A549 (cell line): ENCODE results near the gene KIAA1671. TPM values are rescaled to one million over a fixed set of nuclear protein-coding genes. Genes with fewer than 3 reads are reported as not detected.
"Not testable (repeated sequence)": the region's sequence is repeated elsewhere in the genome, so short reads cannot be mapped to it uniquely, and the experiment has no call there.

Experiments
- ATAC-seq, 2 experiments: fragments of 200-7000 bp in 1 of 2; fragments of >200 bp in 1 of 2; cut with Nextera tagmentation in 1 of 2; cut with Tn5 transposase in 1 of 2; 3 replicates each; pipeline versions ENCODE4 v1.8.0 to v1.9.1; 2018 to 2020; ENCODE audit warnings: mild to moderate bottlenecking in 1 of 2, moderate library complexity in 1 of 2
- CTCF ChIA-PET: fragments of 300-600 bp; sonication (Branson Sonifier 250); formaldehyde crosslinking; extraction: SDS; loops from one replicate; lab custom pipeline; 2021; ENCODE audit warnings: antibody characterized with exemption, inconsistent platforms; lab: Yijun Ruan, JAX
- POLR2A ChIA-PET: fragments of 350-600 bp; formaldehyde crosslinking; extraction: SDS; loops from one replicate; lab custom pipeline; 2021; ENCODE audit warnings: antibody characterized with exemption, inconsistent platforms; lab: Yijun Ruan, JAX
- DNase-seq, 2 experiments: peaks; one replicate each; pipeline versions ENCODE4 v3.0.0 to v3.0.0-alpha.2; 2011 to 2016; ENCODE audit warnings: low read depth in 1 of 2, low spot score in 1 of 2
- FAIRE-seq: peaks from 2 replicates; lab custom pipeline; 2011; peaks lifted over from hg19 to GRCh38; lab: Jason Lieb, UNC
- H3K27ac ChIP-seq, 2 experiments: fragments of >200 bp; sonication (Bioruptor Twin); formaldehyde crosslinking; 3 replicates each; pipeline ENCODE4 v1.5.1; 2016 to 2017
- H3K4me1 ChIP-seq: fragments of >200 bp; sonication (Bioruptor Twin); formaldehyde crosslinking; 3 replicates; pipeline ENCODE4 v1.6.1; 2016
- H3K4me2 ChIP-seq: fragments of >200 bp; sonication (Bioruptor Twin); formaldehyde crosslinking; 3 replicates; pipeline ENCODE4 v1.6.1; 2016
- H3K4me3 ChIP-seq: fragments of >200 bp; sonication (Bioruptor Twin); formaldehyde crosslinking; 3 replicates; pipeline ENCODE4 v1.5.1; 2016
- H3K9me3 ChIP-seq: fragments of >200 bp; sonication (Bioruptor Twin); formaldehyde crosslinking; 3 replicates; pipeline ENCODE4 v1.6.1; 2016
- BCL3 ChIP-seq: fragments of >200 bp; sonication (Bioruptor Twin); formaldehyde crosslinking; IDR thresholded peaks from 3 replicates; pipeline ENCODE4 v1.6.1; 2016
- CEBPB ChIP-seq, 2 experiments: fragments of >200 bp in 1 of 2; sonication (Bioruptor Twin) in 1 of 2; formaldehyde crosslinking in 1 of 2; IDR thresholded peaks; 2 replicates each; pipeline ENCODE4 v1.6.1; 2012 to 2016
- EP300 ChIP-seq, 2 experiments: fragments of >200 bp; sonication (Bioruptor Twin); formaldehyde crosslinking; IDR thresholded peaks; 2 replicates in 1 of 2; 3 replicates in 1 of 2; pipeline ENCODE4 v1.6.1; 2016 to 2017
- FOSL2 ChIP-seq, 2 experiments: fragments of 450-650 bp in 1 of 2; fragments of >200 bp in 1 of 2; sonication (Bioruptor Twin) in 1 of 2; formaldehyde crosslinking; IDR thresholded peaks; 2 replicates each; pipeline versions ENCODE4 v1.5.0 to v1.6.1; 2016 to 2020; ENCODE audit warnings: mild to moderate bottlenecking in 1 of 2, moderate library complexity in 1 of 2
- GATA3 ChIP-seq: IDR thresholded peaks from 2 replicates; pipeline ENCODE4 v1.6.1; 2012; ENCODE audit warnings: borderline replicate concordance
- HEYL ChIP-seq: fragments of 250-450 bp; sonication (Bioruptor Pico); IDR thresholded peaks from 2 replicates; pipeline ENCODE4 v1.8.0; 2021; ENCODE audit warnings: mild to moderate bottlenecking, moderate library complexity
- HOXB5 ChIP-seq: fragments of 250-450 bp; sonication (Bioruptor Pico); IDR thresholded peaks from 2 replicates; pipeline ENCODE4 v1.5.0; 2020; ENCODE audit warnings: mild to moderate bottlenecking, moderate library complexity
- JUNB ChIP-seq: fragments of >200 bp; sonication (Bioruptor Twin); formaldehyde crosslinking; IDR thresholded peaks from 2 replicates; pipeline ENCODE4 v1.6.1; 2016
- MYC ChIP-seq: IDR thresholded peaks from 2 replicates; pipeline ENCODE4 v1.6.1; 2012; ENCODE audit warnings: mild to moderate bottlenecking, inconsistent platforms, low read length, improper control_type of control experiment, borderline replicate concordance
- NFE2L2 ChIP-seq: fragments of 150-350 bp; conservative IDR thresholded peaks from 2 replicates; pipeline ENCODE4 v1.6.1; 2014; ENCODE audit warnings: low read length
- NR3C1 ChIP-seq: fragments of >200 bp; sonication (Bioruptor Twin); formaldehyde crosslinking; IDR thresholded peaks from 3 replicates; pipeline ENCODE4 v1.6.1; 2017
- PBX3 ChIP-seq: IDR thresholded peaks from 2 replicates; pipeline ENCODE4 v1.6.1; 2012
- RARB ChIP-seq: fragments of 250-450 bp; sonication (Bioruptor Pico); IDR thresholded peaks from 2 replicates; pipeline ENCODE4 v1.8.0; 2021; ENCODE audit warnings: mild to moderate bottlenecking, moderate library complexity
- TFCP2L1 ChIP-seq: fragments of 250-450 bp; sonication (Bioruptor Pico); IDR thresholded peaks from 2 replicates; pipeline ENCODE4 v1.5.0; 2021; ENCODE audit warnings: mild to moderate bottlenecking
- USF2 ChIP-seq: fragments of 450-650 bp; IDR thresholded peaks from 2 replicates; pipeline ENCODE4 v1.6.1; 2014; ENCODE audit warnings: antibody characterized with exemption
- ZC3H11A ChIP-seq: fragments of 450-650 bp; IDR thresholded peaks from 2 replicates; pipeline ENCODE4 v1.6.1; 2014; ENCODE audit warnings: antibody characterized with exemption, mild to moderate bottlenecking
- WGBS: methylation state at CpG from one replicate; pipeline ENCODE4 v1.1.6; 2017; ENCODE audit errors: missing lambda C conversion rate; 5-methylcytosine and 5-hydroxymethylcytosine counted together
- polyA plus RNA-seq, 4 experiments: library from polyadenylated mRNA; depleted of rRNA in 3 of 4; stranded (reverse); fragments of >200 nt; fragmentation: RNase III in 1 of 4; extraction: RNeasy Plus Mini Kit Qiagen cat#74134 plus additional on column Dnase treatment in 1 of 4; gene quantifications; 2 replicates in 3 of 4; 3 replicates in 1 of 4; pipeline ENCODE4 v1.2.3, GENCODE V29; 2011 to 2017

Gene KIAA1671
- polyA plus RNA-seq, 2 of the 4 experiments (the other 2 are of a cell fraction) = 5.3 to 7.9 TPM

GRCh38 chr22:25203082-25203481 is 250.6 kb downstream of the KIAA1671 start:
- no peak for FAIRE-seq
- POLR2A ChIA-PET = no interaction called here
- CTCF ChIA-PET = interaction anchor here (0.5 to 2.9 kb wide), 13 partner anchors 9 to 485 kb away, joined by 3 to 19 read pairs (median 6); no protein-coding TSS in a partner anchor

GRCh38 chr22:25204547-25204946 is 252.0 kb downstream of the KIAA1671 start:
- H3K4me2 ChIP-seq, ATAC-seq, CTCF ChIA-PET, H3K4me3 ChIP-seq, H3K4me1 ChIP-seq, POLR2A ChIA-PET, H3K9me3 ChIP-seq, H3K27ac ChIP-seq, DNase-seq, FAIRE-seq: not testable (repeated sequence)
- 85% methylated on average over 7 of the region's 7 CpGs for WGBS

More at GRCh38 chr22:25203082-25203481, 250.6 kb downstream of the KIAA1671 start:
- Histone ChIP-seq H3K4me2 (no peak overlapping the region), H3K9me3 (no peaks in the 10 kb centered on the region), H3K27ac (no peak overlapping the region), H3K4me3 (no peak overlapping the region), H3K4me1 (no peaks in the 10 kb centered on the region)
- TF ChIP-seq USF2 (no peak), JUNB (no peak), RARB (no peak), HOXB5 (CRISPR knock-in tag) (no peak), GATA3 (no peak)
- DNase-seq (no peak), ATAC-seq (no peak)
- WGBS = 86% methylated on average over 4 of the region's 4 CpGs

DNA sequence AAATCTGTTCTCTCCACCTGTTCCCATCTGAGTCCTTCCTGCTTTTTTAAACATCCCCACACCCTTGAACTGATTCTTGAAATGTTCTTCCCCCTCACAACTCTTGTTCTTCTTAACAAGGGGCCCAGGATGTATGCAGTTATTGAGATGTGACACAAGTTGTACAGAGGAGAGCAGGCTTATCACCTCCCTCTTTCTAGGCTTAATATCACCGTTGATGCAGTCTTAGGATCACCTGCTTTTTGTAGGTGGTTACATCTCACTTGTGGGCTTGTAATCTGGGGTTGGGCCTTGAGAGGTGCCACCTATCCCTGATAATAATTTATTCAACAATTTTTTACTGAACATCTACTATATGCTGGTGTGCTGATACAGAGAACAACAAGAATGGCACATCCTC is 253.3 kb downstream of the KIAA1671 start:
- H3K9me3 ChIP-seq = no peaks in the 10 kb centered on the region
- no peaks in the 10 kb centered on the region for H3K4me1 ChIP-seq
- ChIA-PET CTCF (no interaction called here), POLR2A (no interaction called here)
- ATAC-seq = no peak
- no peak for TF ChIP-seq ZC3H11A
- TF ChIP-seq FOSL2 (IDR thresholded peaks at IDR 0.05) = no peak
- TF ChIP-seq FOSL2 (CRISPR knock-in tag; IDR thresholded peaks at IDR 0.05) = no peak
- no peak for TF ChIP-seq MYC
- no peak for TF ChIP-seq EP300 (IDR thresholded peaks at IDR 0.05)
- no peak for TF ChIP-seq TFCP2L1 (CRISPR knock-in tag)
- TF ChIP-seq PBX3 = no peak
- TF ChIP-seq BCL3 = no peak
- H3K27ac ChIP-seq = no peak overlapping the region
- H3K4me2 ChIP-seq = no peak overlapping the region
- WGBS = 30% methylated on average over 1 of the region's 1 CpG
- DNase-seq = no peak
- FAIRE-seq = no peak
- H3K4me3 ChIP-seq = no peak overlapping the region

DNA sequence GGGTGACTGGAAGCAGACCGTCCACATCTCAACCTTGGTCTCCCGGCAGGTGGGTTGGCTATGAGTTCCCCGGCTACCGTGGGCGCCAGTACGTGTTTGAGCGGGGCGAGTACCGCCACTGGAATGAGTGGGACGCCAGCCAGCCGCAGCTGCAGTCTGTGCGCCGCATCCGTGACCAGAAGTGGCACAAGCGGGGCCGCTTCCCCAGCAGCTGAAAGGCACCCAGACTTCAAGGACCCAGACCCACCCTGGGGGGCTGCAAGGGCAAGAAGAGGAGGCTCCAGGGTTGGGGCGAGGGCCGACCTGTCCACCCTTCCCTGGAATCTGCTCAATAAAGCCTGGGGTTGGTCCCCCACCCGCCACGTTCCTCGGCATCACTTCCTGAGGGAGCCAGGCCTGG is 254.5 kb downstream of the KIAA1671 start:
- no peak for DNase-seq
- ATAC-seq = no peak
- no peak for TF ChIP-seq NR3C1
- no peak for TF ChIP-seq HEYL (CRISPR knock-in tag)
- no peak for TF ChIP-seq NFE2L2
- TF ChIP-seq CEBPB (IDR thresholded peaks at IDR 0.05) = no peak
- H3K4me2 ChIP-seq = no peak overlapping the region
- POLR2A ChIA-PET = no interaction called here
- FAIRE-seq = no peak
- no peaks in the 10 kb centered on the region for H3K9me3 ChIP-seq
- CTCF ChIA-PET = no interaction called here
- WGBS = 80% methylated on average over 15 of the region's 21 CpGs
- no peaks in the 10 kb centered on the region for H3K4me1 ChIP-seq
- H3K4me3 ChIP-seq = no peak overlapping the region
- no peak overlapping the region for H3K27ac ChIP-seq
